ENCODE results near the gene TBC1D23. TPM values are rescaled to one million over a fixed set of nuclear protein-coding genes. Genes with fewer than 3 reads are reported as not detected.

Gene TBC1D23
- total and polyA plus RNA-seq, 9 of the 15 experiments (the other 6 are each of a cell fraction or from before 2014, with no cell fraction given): 23.4 to 85.8 (median 43.7) TPM

- TF ChIP-seq NR2C2 (CRISPR knock-in tag; IDR thresholded peaks at IDR 0.05) (no peak), NR2C2 (tag; IDR thresholded peaks at IDR 0.05) (no peak), NCOA6 (IDR thresholded peaks at IDR 0.05) (no peak), DIDO1 (tag; IDR thresholded peaks at IDR 0.05; ENCODE audit: low read depth) (no peak), GTF2E2 (tag; IDR thresholded peaks at IDR 0.05) (no peak), ZNF79 (CRISPR knock-in tag; IDR thresholded peaks at IDR 0.05; ENCODE audit: low read depth) (no peak), ZFX (CRISPR knock-in tag; IDR thresholded peaks at IDR 0.05) (no peak)
- TF ChIP-seq, protein P1, sequence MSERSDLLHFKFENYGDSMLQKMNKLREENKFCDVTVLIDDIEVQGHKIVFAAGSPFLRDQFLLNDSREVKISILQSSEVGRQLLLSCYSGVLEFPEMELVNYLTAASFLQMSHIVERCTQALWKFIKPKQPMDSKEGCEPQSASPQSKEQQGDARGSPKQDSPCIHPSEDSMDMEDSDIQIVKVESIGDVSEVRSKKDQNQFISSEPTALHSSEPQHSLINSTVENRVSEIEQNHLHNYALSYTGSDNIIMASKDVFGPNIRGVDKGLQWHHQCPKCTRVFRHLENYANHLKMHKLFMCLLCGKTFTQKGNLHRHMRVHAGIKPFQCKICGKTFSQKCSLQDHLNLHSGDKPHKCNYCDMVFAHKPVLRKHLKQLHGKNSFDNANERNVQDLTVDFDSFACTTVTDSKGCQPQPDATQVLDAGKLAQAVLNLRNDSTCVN (CRISPR knock-in tag; IDR thresholded peaks at IDR 0.05): no peak
- TF ChIP-seq, protein P2, sequence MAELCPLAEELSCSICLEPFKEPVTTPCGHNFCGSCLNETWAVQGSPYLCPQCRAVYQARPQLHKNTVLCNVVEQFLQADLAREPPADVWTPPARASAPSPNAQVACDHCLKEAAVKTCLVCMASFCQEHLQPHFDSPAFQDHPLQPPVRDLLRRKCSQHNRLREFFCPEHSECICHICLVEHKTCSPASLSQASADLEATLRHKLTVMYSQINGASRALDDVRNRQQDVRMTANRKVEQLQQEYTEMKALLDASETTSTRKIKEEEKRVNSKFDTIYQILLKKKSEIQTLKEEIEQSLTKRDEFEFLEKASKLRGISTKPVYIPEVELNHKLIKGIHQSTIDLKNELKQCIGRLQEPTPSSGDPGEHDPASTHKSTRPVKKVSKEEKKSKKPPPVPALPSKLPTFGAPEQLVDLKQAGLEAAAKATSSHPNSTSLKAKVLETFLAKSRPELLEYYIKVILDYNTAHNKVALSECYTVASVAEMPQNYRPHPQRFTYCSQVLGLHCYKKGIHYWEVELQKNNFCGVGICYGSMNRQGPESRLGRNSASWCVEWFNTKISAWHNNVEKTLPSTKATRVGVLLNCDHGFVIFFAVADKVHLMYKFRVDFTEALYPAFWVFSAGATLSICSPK (IDR thresholded peaks at IDR 0.05; ENCODE audit: borderline replicate concordance): no peak
These were observed 110.0 kb downstream of the TBC1D23 start (continued) for GRCh38 chr3:100370756-100371155.

- no peaks in the 10 kb centered on the region for H4K20me1 ChIP-seq (replicated peaks; ENCODE audit: control insufficient read depth, insufficient read depth, low read length)
- intact Hi-C loops (cut with micrococcal nuclease) (no loop called here), in situ Hi-C loops (cut with MboI) (no loop called here)
- H3K9ac ChIP-seq (ENCODE audit: insufficient read depth in 1 of 2, low read depth in 2 of 2, low read length in 2 of 2): no peak overlapping the region
- POLR2A ChIA-PET: interaction anchor here (0.6 to 1.8 kb wide), 2 partner anchors 14 to 367 kb away, joined by 3 to 5 read pairs; no protein-coding TSS in a partner anchor
- no peak overlapping the region for H2AFZ ChIP-seq (ENCODE audit: low read depth, low read length)
- H3K9me3 ChIP-seq (replicated peaks; ENCODE audit: control insufficient read depth, insufficient read depth, low read depth, low read length): no peaks in the 10 kb centered on the region
- H3K4me2 ChIP-seq (ENCODE audit: insufficient read depth, low read length): no peak overlapping the region
- CTCF ChIA-PET (ENCODE audit: low intra/inter-chr PET ratio): no interaction called here
- no peak for FAIRE-seq
- no peak overlapping the region for H3K27ac ChIP-seq (ENCODE audit: extremely low read depth, low read depth, low read length)
- H3K36me3 ChIP-seq (ENCODE audit: control insufficient read depth, insufficient read depth, low read length): peaks cover 87% of the 10 kb centered on the region
- no peak for ATAC-seq
- H3K4me3 ChIP-seq: no peak overlapping the region
- no peaks in the 10 kb centered on the region for H3K27me3 ChIP-seq (ENCODE audit: control insufficient read depth in 2 of 2, insufficient read depth in 2 of 2, low read length in 2 of 2)
- BruUV-seq (replicated peaks): no TSS peak
- H3K9me1 ChIP-seq (ENCODE audit: control insufficient read depth, insufficient read depth, low read length): no peaks in the 10 kb centered on the region
- DNase-seq (ENCODE audit: extremely low read depth in 1 of 4, low spot score in 3 of 4): no peak
- no peaks in the 10 kb centered on the region for H3K4me1 ChIP-seq (replicated peaks in 1 of 2; ENCODE audit: control insufficient read depth in 2 of 2, insufficient read depth in 2 of 2, low read length in 2 of 2)
- no peaks in the 10 kb centered on the region for H3K79me2 ChIP-seq (ENCODE audit: control insufficient read depth, insufficient read depth, low read length)
- TF ChIP-seq, protein P3, sequence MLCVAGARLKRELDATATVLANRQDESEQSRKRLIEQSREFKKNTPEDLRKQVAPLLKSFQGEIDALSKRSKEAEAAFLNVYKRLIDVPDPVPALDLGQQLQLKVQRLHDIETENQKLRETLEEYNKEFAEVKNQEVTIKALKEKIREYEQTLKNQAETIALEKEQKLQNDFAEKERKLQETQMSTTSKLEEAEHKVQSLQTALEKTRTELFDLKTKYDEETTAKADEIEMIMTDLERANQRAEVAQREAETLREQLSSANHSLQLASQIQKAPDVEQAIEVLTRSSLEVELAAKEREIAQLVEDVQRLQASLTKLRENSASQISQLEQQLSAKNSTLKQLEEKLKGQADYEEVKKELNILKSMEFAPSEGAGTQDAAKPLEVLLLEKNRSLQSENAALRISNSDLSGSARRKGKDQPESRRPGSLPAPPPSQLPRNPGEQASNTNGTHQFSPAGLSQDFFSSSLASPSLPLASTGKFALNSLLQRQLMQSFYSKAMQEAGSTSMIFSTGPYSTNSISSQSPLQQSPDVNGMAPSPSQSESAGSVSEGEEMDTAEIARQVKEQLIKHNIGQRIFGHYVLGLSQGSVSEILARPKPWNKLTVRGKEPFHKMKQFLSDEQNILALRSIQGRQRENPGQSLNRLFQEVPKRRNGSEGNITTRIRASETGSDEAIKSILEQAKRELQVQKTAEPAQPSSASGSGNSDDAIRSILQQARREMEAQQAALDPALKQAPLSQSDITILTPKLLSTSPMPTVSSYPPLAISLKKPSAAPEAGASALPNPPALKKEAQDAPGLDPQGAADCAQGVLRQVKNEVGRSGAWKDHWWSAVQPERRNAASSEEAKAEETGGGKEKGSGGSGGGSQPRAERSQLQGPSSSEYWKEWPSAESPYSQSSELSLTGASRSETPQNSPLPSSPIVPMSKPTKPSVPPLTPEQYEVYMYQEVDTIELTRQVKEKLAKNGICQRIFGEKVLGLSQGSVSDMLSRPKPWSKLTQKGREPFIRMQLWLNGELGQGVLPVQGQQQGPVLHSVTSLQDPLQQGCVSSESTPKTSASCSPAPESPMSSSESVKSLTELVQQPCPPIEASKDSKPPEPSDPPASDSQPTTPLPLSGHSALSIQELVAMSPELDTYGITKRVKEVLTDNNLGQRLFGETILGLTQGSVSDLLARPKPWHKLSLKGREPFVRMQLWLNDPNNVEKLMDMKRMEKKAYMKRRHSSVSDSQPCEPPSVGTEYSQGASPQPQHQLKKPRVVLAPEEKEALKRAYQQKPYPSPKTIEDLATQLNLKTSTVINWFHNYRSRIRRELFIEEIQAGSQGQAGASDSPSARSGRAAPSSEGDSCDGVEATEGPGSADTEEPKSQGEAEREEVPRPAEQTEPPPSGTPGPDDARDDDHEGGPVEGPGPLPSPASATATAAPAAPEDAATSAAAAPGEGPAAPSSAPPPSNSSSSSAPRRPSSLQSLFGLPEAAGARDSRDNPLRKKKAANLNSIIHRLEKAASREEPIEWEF (CRISPR knock-in tag; IDR thresholded peaks at IDR 0.05): no peak
- TF ChIP-seq ZNF212 (CRISPR knock-in tag; IDR thresholded peaks at IDR 0.05): no peak
- no peak for TF ChIP-seq ZNF512 (tag; IDR thresholded peaks at IDR 0.05)
- TF ChIP-seq MCM5 (IDR thresholded peaks at IDR 0.05; ENCODE audit: low read depth): no peak
These were observed 113.7 kb downstream of the TBC1D23 start for GRCh38 chr3:100374521-100374920.

All from K562 (cell line).